ENCODE data around the gene DGCR6L.
"Not testable (repeated sequence)": the region's sequence is repeated elsewhere in the genome, so short reads cannot be mapped to it uniquely, and the experiment has no call there.

GRCh38 chr22:20314741-20315336 lies 5.0 kb downstream of the DGCR6L start:
- TF ChIP-seq CTCF (conservative IDR thresholded peaks at IDR 0.05; ENCODE audit: low read length); EZH2phosphoT487 (IDR thresholded peaks at IDR 0.05; ENCODE audit: borderline replicate concordance, low read depth, low read length): not testable (repeated sequence)

Measured in OCI-LY7 (cell line).